ENCODE data around the gene CTPS1. TPM values are rescaled to one million over a fixed set of nuclear protein-coding genes. Genes with fewer than 3 reads are reported as not detected.

The CTPS1 gene
- total and polyA plus RNA-seq, 7 experiments from 2014 or later = 12.4 to 57.6 (median 17.0) TPM

DNA sequence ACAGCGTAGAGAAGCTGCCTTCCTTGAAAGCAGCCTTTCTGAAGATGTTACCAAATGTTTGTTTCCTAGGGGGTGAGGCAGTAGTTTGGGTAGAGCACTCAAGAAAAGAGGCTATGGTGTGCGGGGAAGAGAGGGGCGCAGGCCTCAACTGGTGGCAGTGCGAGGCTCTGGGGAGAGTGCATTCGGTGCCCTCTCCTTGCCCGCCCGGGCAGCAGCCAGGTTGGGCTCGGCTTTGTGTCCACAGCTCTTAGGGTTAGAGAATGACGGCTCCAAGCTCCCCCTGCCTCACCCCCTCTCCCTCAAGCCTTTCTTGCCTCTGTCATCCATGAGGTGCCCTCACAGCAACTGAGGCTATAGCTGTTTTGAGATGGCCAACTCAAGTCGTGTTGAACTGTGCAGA, 42.9 kb downstream of the CTPS1 start:
- no peak overlapping the region for H3K27ac Mint-ChIP-seq
- Histone ChIP-seq H3K4me3 (ENCODE audit: low read length) (no peak overlapping the region), H3K9me3 (ENCODE audit: control insufficient read depth in 2 of 3, low read length in 3 of 3) (no peaks in the 10 kb centered on the region), H3K4me1 (ENCODE audit: control insufficient read depth in 2 of 2, insufficient read depth in 2 of 2, low read length in 2 of 2) (no peaks in the 10 kb centered on the region), H3K27me3 (ENCODE audit: control insufficient read depth in 2 of 2, insufficient read depth in 2 of 2, low read length in 2 of 2) (no peaks in the 10 kb centered on the region), H3K36me3 (ENCODE audit: control insufficient read depth in 2 of 3, insufficient read depth in 3 of 3, low read length in 3 of 3) (peaks cover 0 to 17% (median 0%) of the 10 kb centered on the region in 3 experiments), H3K27ac (ENCODE audit: low read depth, low read length) (no peak overlapping the region)
- intact Hi-C loops (cut with micrococcal nuclease) = no loop called here
- H3K9me3 Mint-ChIP-seq = no peaks in the 10 kb centered on the region
- ATAC-seq = no peak
- no peak for DNase-seq
- peaks cover 0 to 5% (median under 1%) of the 10 kb centered on the region in 5 donors for H3K36me3 Mint-ChIP-seq
- H3K4me1 Mint-ChIP-seq = peaks cover 0 to 14% (median 13%) of the 10 kb centered on the region in 7 donors
- POLR2A ChIA-PET = interaction anchor here (1.3 kb wide), 1 partner anchor 22 kb away, joined by 3 read pairs; no protein-coding TSS in a partner anchor
- no peak overlapping the region for H3K4me3 Mint-ChIP-seq
- no peaks in the 10 kb centered on the region for H3K27me3 Mint-ChIP-seq
- CTCF ChIA-PET = no interaction called here

DNA sequence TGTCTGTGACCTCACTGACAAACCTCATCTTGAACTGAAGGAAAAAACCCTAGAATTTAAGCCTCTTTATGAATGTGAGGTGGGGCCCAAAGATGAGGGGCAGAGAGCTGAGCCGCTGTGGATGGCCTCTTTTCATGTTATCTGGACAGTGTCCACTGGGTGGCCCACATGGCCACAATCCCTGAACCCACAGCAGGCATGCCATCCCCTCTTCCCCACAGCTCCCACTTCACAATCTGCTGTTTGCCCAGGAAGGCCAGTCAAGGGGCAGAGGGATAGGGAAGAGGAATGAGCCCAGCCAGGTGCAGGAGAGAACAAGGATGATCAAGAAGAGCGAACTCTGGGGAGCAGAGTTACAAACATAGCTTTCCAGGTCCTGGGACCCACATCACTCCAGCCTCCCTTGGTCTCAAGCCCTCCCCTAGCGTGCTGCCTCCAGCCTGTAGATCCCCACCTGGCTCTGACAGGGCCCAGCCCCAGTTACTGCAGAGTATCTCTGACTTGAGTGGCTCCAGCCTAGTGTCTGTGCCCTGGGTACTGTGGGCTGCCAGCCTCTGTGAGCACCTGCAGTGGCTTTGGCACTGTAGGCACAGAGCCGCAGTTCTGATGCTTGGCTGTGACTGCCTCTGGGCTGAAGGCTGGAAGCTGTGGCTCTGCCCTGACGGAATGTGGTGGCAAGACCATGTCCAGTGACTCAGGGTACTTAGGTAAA, 43.9 kb downstream of the CTPS1 start:
- Histone ChIP-seq H3K27me3 (ENCODE audit: control insufficient read depth in 2 of 2, insufficient read depth in 2 of 2, low read length in 2 of 2) (no peaks in the 10 kb centered on the region), H3K36me3 (ENCODE audit: control insufficient read depth in 2 of 3, insufficient read depth in 3 of 3, low read length in 3 of 3) (peaks cover 0 to 17% (median 0%) of the 10 kb centered on the region in 3 experiments), H3K4me3 (ENCODE audit: low read length) (no peak overlapping the region), H3K9me3 (ENCODE audit: control insufficient read depth in 2 of 3, low read length in 3 of 3) (no peaks in the 10 kb centered on the region), H3K4me1 (ENCODE audit: control insufficient read depth in 2 of 2, insufficient read depth in 2 of 2, low read length in 2 of 2) (no peaks in the 10 kb centered on the region), H3K27ac (ENCODE audit: low read depth, low read length) (no peak overlapping the region)
- CTCF ChIA-PET = no interaction called here
- no peaks in the 10 kb centered on the region for H3K9me3 Mint-ChIP-seq
- H3K27ac Mint-ChIP-seq = peak overlapping the region in 1 of 9 donors; percentile 69
- H3K36me3 Mint-ChIP-seq = peaks cover 0 to 9% (median 3%) of the 10 kb centered on the region in 5 donors
- peaks cover 0 to 14% (median 13%) of the 10 kb centered on the region in 7 donors for H3K4me1 Mint-ChIP-seq
- DNase-seq (no peak), ATAC-seq (no peak)
- no peak overlapping the region for H3K4me3 Mint-ChIP-seq
- H3K27me3 Mint-ChIP-seq = no peaks in the 10 kb centered on the region
- intact Hi-C loops (cut with micrococcal nuclease) = no loop called here
- POLR2A ChIA-PET = interaction anchor here (0.6 kb wide), 1 partner anchor 1920 kb away, joined by 3 read pairs; no protein-coding TSS in a partner anchor

DNA sequence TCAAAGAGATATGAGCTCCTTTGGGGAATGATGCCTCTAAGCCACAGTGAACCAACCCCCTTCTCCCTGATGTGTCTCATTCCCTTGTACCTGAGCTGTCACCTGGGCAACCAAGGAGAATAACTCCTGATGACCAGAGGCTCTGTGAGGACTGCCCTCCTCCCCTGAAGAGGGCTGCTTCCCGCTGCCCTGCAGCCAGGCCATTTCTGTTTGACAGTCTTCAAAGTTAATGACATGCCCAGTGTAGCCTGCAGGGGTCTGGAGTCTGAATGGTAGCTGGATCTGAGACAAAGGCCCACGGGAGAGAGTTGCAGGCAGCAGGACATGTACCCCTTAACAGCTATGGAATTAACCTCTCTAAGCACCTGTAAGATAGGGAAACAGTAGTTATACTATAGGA, 45.5 kb downstream of the CTPS1 start:
- peak overlapping the region in 1 of 9 donors; percentile 41 for H3K27ac Mint-ChIP-seq
- intact Hi-C loops (cut with micrococcal nuclease) = no loop called here
- POLR2A ChIA-PET = no interaction called here

DNA sequence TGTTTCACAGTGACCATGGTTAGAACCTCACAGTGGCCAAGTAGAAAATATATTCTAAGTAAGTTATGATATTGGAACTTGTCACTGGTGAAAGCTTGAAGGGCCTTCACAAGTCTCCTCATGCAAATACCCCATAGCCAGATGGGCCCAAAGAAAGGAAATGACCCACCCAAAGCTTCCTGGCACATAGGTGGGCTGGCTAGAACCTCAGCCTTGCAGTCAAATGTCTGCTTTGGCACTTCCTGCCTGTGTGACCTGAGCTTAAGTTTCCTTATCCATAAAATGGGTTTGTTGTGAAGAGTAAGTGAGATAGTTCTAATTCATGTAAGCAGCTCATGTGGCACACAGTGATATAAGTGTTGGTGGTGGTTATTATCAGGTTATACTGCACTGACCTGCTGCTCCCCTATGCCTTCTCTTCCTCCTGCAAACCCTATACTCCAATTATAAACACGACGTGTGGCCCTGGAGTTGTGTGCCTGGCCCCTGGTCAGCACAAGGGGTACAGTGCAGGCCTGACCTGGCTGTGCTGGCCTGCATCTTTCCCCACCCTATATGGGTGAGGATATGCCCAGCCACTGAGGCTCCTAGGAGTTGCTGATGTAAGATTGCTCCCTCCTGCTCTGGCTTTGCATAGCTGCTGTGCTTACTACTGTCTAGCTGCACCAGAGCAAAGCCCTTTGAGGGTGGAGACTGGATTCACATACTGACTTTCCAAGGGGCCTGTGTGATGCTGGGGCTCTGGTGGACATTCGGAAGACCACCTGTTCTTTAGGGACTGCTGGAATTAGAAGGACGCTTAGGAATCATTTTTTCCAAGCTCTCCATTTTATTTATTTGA, 46.7 kb downstream of the CTPS1 start:
- no peak overlapping the region for H3K4me3 Mint-ChIP-seq
- peaks cover 0 to 23% (median 0%) of the 10 kb centered on the region in 3 experiments for H3K36me3 ChIP-seq (ENCODE audit: control insufficient read depth in 2 of 3, insufficient read depth in 3 of 3, low read length in 3 of 3)
- DNase-seq (no peak), ATAC-seq (no peak)
- intact Hi-C loops (cut with micrococcal nuclease) = no loop called here
- ChIA-PET CTCF (no interaction called here), POLR2A (no interaction called here)
- peaks cover 4 to 22% (median 10%) of the 10 kb centered on the region in 5 donors for H3K36me3 Mint-ChIP-seq
- H3K27me3 ChIP-seq (ENCODE audit: control insufficient read depth in 2 of 2, insufficient read depth in 2 of 2, low read length in 2 of 2) = no peaks in the 10 kb centered on the region
- H3K9me3 ChIP-seq (ENCODE audit: control insufficient read depth in 2 of 3, low read length in 3 of 3) = no peaks in the 10 kb centered on the region
- H3K9me3 Mint-ChIP-seq = no peaks in the 10 kb centered on the region
- H3K27ac Mint-ChIP-seq = peak overlapping the region in 3 of 9 donors; percentile 6 to 74 (median 65)
- no peaks in the 10 kb centered on the region for H3K27me3 Mint-ChIP-seq
- H3K4me1 ChIP-seq (ENCODE audit: control insufficient read depth in 2 of 2, insufficient read depth in 2 of 2, low read length in 2 of 2) = no peaks in the 10 kb centered on the region
- H3K4me1 Mint-ChIP-seq = peaks cover 0 to 14% (median 12%) of the 10 kb centered on the region in 7 donors
- H3K4me3 ChIP-seq (ENCODE audit: low read length) = no peak overlapping the region
- H3K27ac ChIP-seq (ENCODE audit: low read depth, low read length) = no peak overlapping the region

More for the DNA sequence above, 45.5 kb downstream of the CTPS1 start:
- Mint-ChIP-seq H3K4me1 (peaks cover 0 to 14% (median 12%) of the 10 kb centered on the region in 7 donors), H3K36me3 (peaks cover 2 to 16% (median 4%) of the 10 kb centered on the region in 5 donors), H3K4me3 (no peak overlapping the region), H3K27me3 (no peaks in the 10 kb centered on the region), H3K9me3 (no peaks in the 10 kb centered on the region)
- DNase-seq (no peak), ATAC-seq (no peak)
- Histone ChIP-seq H3K4me3 (ENCODE audit: low read length) (no peak overlapping the region), H3K9me3 (ENCODE audit: control insufficient read depth in 2 of 3, low read length in 3 of 3) (no peaks in the 10 kb centered on the region), H3K36me3 (ENCODE audit: control insufficient read depth in 2 of 3, insufficient read depth in 3 of 3, low read length in 3 of 3) (peaks cover 0 to 23% (median 0%) of the 10 kb centered on the region in 3 experiments), H3K27ac (ENCODE audit: low read depth, low read length) (no peak overlapping the region), H3K27me3 (ENCODE audit: control insufficient read depth in 2 of 2, insufficient read depth in 2 of 2, low read length in 2 of 2) (no peaks in the 10 kb centered on the region), H3K4me1 (ENCODE audit: control insufficient read depth in 2 of 2, insufficient read depth in 2 of 2, low read length in 2 of 2) (no peaks in the 10 kb centered on the region)
- CTCF ChIA-PET = no interaction called here

DNA sequence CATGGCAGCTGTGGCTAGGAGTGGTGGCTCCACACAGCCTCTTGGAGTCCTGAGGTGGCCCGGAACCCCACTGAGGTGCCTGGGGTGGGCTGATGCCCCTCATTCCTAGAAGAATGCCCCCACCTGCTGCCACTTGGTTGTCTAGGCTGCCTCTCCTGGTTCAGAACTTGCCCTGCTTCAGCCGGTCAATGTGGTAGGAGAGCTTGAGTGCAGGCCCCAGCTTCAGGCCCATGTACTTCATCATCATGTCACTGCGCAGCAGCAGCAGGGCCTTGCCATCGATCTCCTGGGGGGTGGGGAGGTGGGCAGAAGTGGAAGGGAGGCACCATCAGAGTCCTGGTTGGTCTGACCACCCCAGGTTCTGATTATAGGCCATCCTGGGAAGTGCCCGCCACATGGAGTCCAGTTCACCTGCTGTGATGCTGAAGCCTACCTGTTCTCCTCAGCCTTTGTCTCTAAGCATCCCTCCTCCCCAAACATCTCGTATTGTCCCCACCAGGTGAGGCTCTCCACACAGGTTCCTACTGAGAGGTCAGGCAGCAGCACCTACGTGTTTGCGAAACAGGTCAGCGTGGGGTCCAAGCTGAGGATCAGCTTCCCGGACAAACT, 48.6 kb downstream of the CTPS1 start:
- peaks cover 0 to 8% (median 4%) of the 10 kb centered on the region in 7 donors for H3K4me1 Mint-ChIP-seq
- H3K4me1 ChIP-seq (ENCODE audit: control insufficient read depth in 2 of 2, insufficient read depth in 2 of 2, low read length in 2 of 2) = no peaks in the 10 kb centered on the region
- H3K9me3 ChIP-seq (ENCODE audit: control insufficient read depth in 2 of 3, low read length in 3 of 3) = no peaks in the 10 kb centered on the region
- no peak overlapping the region for H3K27ac Mint-ChIP-seq
- DNase-seq (no peak), ATAC-seq (no peak)
- no peak overlapping the region for H3K27ac ChIP-seq (ENCODE audit: low read depth, low read length)
- no peaks in the 10 kb centered on the region for H3K27me3 ChIP-seq (ENCODE audit: control insufficient read depth in 2 of 2, insufficient read depth in 2 of 2, low read length in 2 of 2)
- no peaks in the 10 kb centered on the region for H3K27me3 Mint-ChIP-seq
- H3K9me3 Mint-ChIP-seq = peaks cover 0 to 2% (median 0%) of the 10 kb centered on the region in 11 donors
- ChIA-PET CTCF (no interaction called here), POLR2A (no interaction called here)
- intact Hi-C loops (cut with micrococcal nuclease) = no loop called here
- peaks cover 10 to 32% (median 14%) of the 10 kb centered on the region in 5 donors for H3K36me3 Mint-ChIP-seq
- peaks cover 0 to 36% (median 0%) of the 10 kb centered on the region in 3 experiments for H3K36me3 ChIP-seq (ENCODE audit: control insufficient read depth in 2 of 3, insufficient read depth in 3 of 3, low read length in 3 of 3)
- no peak overlapping the region for H3K4me3 ChIP-seq (ENCODE audit: low read length)
- H3K4me3 Mint-ChIP-seq = no peak overlapping the region

DNA sequence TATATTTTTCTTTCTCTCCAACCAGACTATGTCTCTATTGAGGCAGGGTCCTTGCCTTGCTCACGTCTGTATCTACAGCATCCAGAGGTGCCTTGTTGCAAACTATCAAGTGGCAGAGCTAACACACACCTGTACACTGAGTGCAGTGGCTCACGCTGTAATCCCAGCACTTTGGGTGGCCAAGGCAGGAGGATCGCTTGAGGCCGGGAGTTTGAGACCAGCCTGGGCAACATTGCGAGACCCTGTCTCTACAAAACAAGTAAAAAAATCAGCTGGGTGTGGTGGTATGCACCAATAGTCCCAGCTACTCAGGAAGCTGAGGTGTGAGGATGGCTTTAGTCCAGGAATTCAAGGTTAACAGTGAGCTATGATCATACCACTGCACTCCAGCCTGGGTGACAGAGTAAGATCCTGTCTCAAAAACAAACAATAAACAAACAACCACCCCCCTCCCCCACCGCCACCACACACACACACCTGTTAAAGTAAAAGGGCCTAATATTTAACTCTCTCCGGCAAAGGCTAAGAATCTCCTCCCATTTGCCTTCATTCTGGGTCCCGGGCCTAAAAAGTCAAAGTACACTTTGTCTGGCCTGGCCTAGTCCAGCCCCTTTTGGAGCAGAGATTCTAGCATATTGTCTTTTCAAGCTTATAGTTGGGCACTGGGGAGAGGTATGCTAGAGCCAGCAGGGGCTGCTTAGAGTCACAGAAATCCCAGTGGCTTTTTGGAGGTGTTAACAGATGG, 51.5 kb downstream of the CTPS1 start:
- no peaks in the 10 kb centered on the region for H3K4me1 ChIP-seq (ENCODE audit: control insufficient read depth in 2 of 2, insufficient read depth in 2 of 2, low read length in 2 of 2)
- DNase-seq (no peak), ATAC-seq (no peak)
- H3K9me3 ChIP-seq (ENCODE audit: control insufficient read depth in 2 of 3, low read length in 3 of 3) = no peaks in the 10 kb centered on the region
- Mint-ChIP-seq H3K36me3 (peaks cover 15 to 40% (median 17%) of the 10 kb centered on the region in 5 donors), H3K4me3 (no peak overlapping the region), H3K27me3 (no peaks in the 10 kb centered on the region), H3K4me1 (peaks cover 0 to 8% (median 4%) of the 10 kb centered on the region in 7 donors), H3K9me3 (peaks cover 0 to 2% (median 0%) of the 10 kb centered on the region in 11 donors), H3K27ac (no peak overlapping the region)
- H3K36me3 ChIP-seq (ENCODE audit: control insufficient read depth in 2 of 3, insufficient read depth in 3 of 3, low read length in 3 of 3) = peaks cover 0 to 63% (median 0%) of the 10 kb centered on the region in 3 experiments
- H3K27me3 ChIP-seq (ENCODE audit: control insufficient read depth in 2 of 2, insufficient read depth in 2 of 2, low read length in 2 of 2) = no peaks in the 10 kb centered on the region
- ChIA-PET POLR2A (no interaction called here), CTCF (no interaction called here)
- intact Hi-C loops (cut with micrococcal nuclease) = no loop called here
- H3K27ac ChIP-seq (ENCODE audit: low read depth, low read length) = no peak overlapping the region
- H3K4me3 ChIP-seq (ENCODE audit: low read length) = no peak overlapping the region
